ENCODE measurements around the gene GLIPR2.

GLIPR2 gene

GRCh38 chr9:36187414-36187813 is 50.9 kb downstream of the GLIPR2 start:
- TF ChIP-seq EZH2 (IDR thresholded peaks at IDR 0.05), result no peak
- TF ChIP-seq POLR2AphosphoS5 (IDR thresholded peaks at IDR 0.05; ENCODE audit: borderline replicate concordance, low read depth, low read length), result no peak
- no peak for TF ChIP-seq FOXP2 (optimal IDR thresholded peaks at IDR 0.05; ENCODE audit: control extremely low read depth, extremely low read length, insufficient read depth)
- no peak overlapping the region for H3K27ac ChIP-seq
- no peaks in the 10 kb centered on the region for H3K9me3 ChIP-seq (ENCODE audit: low read depth, low read length)
- H3K4me3 ChIP-seq, result no peak overlapping the region
- DNase-seq (ENCODE audit: low read depth, low spot score), result no peak
- H3K36me3 ChIP-seq (ENCODE audit: insufficient read depth, low read length), result no peaks in the 10 kb centered on the region; the same call in 1 of the 2 replicates
- H3K9ac ChIP-seq (ENCODE audit: insufficient read length), result no peak overlapping the region

GRCh38 chr9:36188212-36188611 is 51.7 kb downstream of the GLIPR2 start:
- TF ChIP-seq EZH2 (IDR thresholded peaks at IDR 0.05), result no peak
- Histone ChIP-seq H3K4me3 (no peak overlapping the region), H3K27ac (no peak overlapping the region), H3K9me3 (ENCODE audit: low read depth, low read length) (no peaks in the 10 kb centered on the region), H3K9ac (ENCODE audit: insufficient read length) (no peak overlapping the region), H3K36me3 (ENCODE audit: insufficient read depth, low read length) (no peaks in the 10 kb centered on the region; the same call in 1 of the 2 replicates)
- DNase-seq (ENCODE audit: low read depth, low spot score), result no peak

GRCh38 chr9:36189976-36190375 is 53.4 kb downstream of the GLIPR2 start:
- Histone ChIP-seq H3K27ac (no peak overlapping the region; the same call in 1 of the 2 replicates), H3K36me3 (ENCODE audit: insufficient read depth, low read length) (peaks cover 12% of the 10 kb centered on the region), H3K9me3 (ENCODE audit: low read depth, low read length) (no peaks in the 10 kb centered on the region), H3K9ac (ENCODE audit: insufficient read length) (peak overlapping the region; percentile 92), H3K4me3 (peak overlapping the region; percentile 98)
- DNase-seq (ENCODE audit: low read depth, low spot score), result no peak
- no peak for TF ChIP-seq EZH2 (IDR thresholded peaks at IDR 0.05)
- TF ChIP-seq POLR2AphosphoS5 (IDR thresholded peaks at IDR 0.05; ENCODE audit: borderline replicate concordance, low read depth, low read length), result no peak
- no peak for TF ChIP-seq FOXP2 (optimal IDR thresholded peaks at IDR 0.05; ENCODE audit: control extremely low read depth, extremely low read length, insufficient read depth)

- peak within 1 kb of the TSS; percentile 98 for H3K4me3 ChIP-seq
- DNase-seq (ENCODE audit: low read depth, low spot score), result peak; percentile 90
- peaks cover 16% of the 10 kb centered on the region for H3K36me3 ChIP-seq (ENCODE audit: insufficient read depth, low read length)
These were observed 54.1 kb downstream of the GLIPR2 start, which contains the start of gene CLTA for GRCh38 chr9:36190388-36191289. Gene CLTA, plus strand, starts transcription at chr9:36190921. Its CDS starts 136 bp downstream, at chr9:36191057.

GRCh38 chr9:36191290-36191645 is 54.7 kb downstream of the GLIPR2 start:
- no peak overlapping the region for H3K27ac ChIP-seq
- peaks cover 16% of the 10 kb centered on the region for H3K36me3 ChIP-seq (ENCODE audit: insufficient read depth, low read length)
- no peaks in the 10 kb centered on the region for H3K9me3 ChIP-seq (ENCODE audit: low read depth, low read length)
- H3K9ac ChIP-seq (ENCODE audit: insufficient read length), result peak overlapping the region; percentile 92
- no peak for DNase-seq (ENCODE audit: low read depth, low spot score)
- H3K4me3 ChIP-seq, result peak overlapping the region; percentile 98
- TF ChIP-seq FOXP2 (optimal IDR thresholded peaks at IDR 0.05; ENCODE audit: control extremely low read depth, extremely low read length, insufficient read depth) (no peak), POLR2AphosphoS5 (IDR thresholded peaks at IDR 0.05; ENCODE audit: borderline replicate concordance, low read depth, low read length) (no peak), EZH2 (IDR thresholded peaks at IDR 0.05) (no peak)

More at GRCh38 chr9:36190388-36191289, 54.1 kb downstream of the GLIPR2 start, which contains the start of gene CLTA:
- TF ChIP-seq FOXP2 (optimal IDR thresholded peaks at IDR 0.05; ENCODE audit: control extremely low read depth, extremely low read length, insufficient read depth), result no peak
- no peak for TF ChIP-seq EZH2 (IDR thresholded peaks at IDR 0.05)
- TF ChIP-seq POLR2AphosphoS5 (IDR thresholded peaks at IDR 0.05; ENCODE audit: borderline replicate concordance, low read depth, low read length), result peak; percentile 97
- H3K27ac ChIP-seq, result peak within 1 kb of the TSS; percentile 82; the same call in 1 of the 2 replicates
- peak within 1 kb of the TSS; percentile 92 for H3K9ac ChIP-seq (ENCODE audit: insufficient read length)
- H3K9me3 ChIP-seq (ENCODE audit: low read depth, low read length), result no peaks in the 10 kb centered on the region

GRCh38 chr9:36191686-36192085 is 55.2 kb downstream of the GLIPR2 start:
- Histone ChIP-seq H3K36me3 (ENCODE audit: insufficient read depth, low read length) (peaks cover 16% of the 10 kb centered on the region), H3K4me3 (peak overlapping the region; percentile 98), H3K9ac (ENCODE audit: insufficient read length) (peak overlapping the region; percentile 92), H3K9me3 (ENCODE audit: low read depth, low read length) (no peaks in the 10 kb centered on the region), H3K27ac (no peak overlapping the region)
- TF ChIP-seq POLR2AphosphoS5 (IDR thresholded peaks at IDR 0.05; ENCODE audit: borderline replicate concordance, low read depth, low read length) (no peak), EZH2 (IDR thresholded peaks at IDR 0.05) (no peak), FOXP2 (optimal IDR thresholded peaks at IDR 0.05; ENCODE audit: control extremely low read depth, extremely low read length, insufficient read depth) (no peak)
- DNase-seq (ENCODE audit: low read depth, low spot score), result no peak

GRCh38 chr9:36192196-36192595 is 55.7 kb downstream of the GLIPR2 start:
- H3K9ac ChIP-seq (ENCODE audit: insufficient read length), result peak overlapping the region; percentile 92
- H3K9me3 ChIP-seq (ENCODE audit: low read depth, low read length), result no peaks in the 10 kb centered on the region
- H3K4me3 ChIP-seq, result peak overlapping the region; percentile 98
- H3K36me3 ChIP-seq (ENCODE audit: insufficient read depth, low read length), result peaks cover 21% of the 10 kb centered on the region
- DNase-seq (ENCODE audit: low read depth, low spot score), result no peak
- no peak for TF ChIP-seq POLR2AphosphoS5 (IDR thresholded peaks at IDR 0.05; ENCODE audit: borderline replicate concordance, low read depth, low read length)
- no peak for TF ChIP-seq FOXP2 (optimal IDR thresholded peaks at IDR 0.05; ENCODE audit: control extremely low read depth, extremely low read length, insufficient read depth)
- TF ChIP-seq EZH2 (IDR thresholded peaks at IDR 0.05), result no peak
- no peak overlapping the region for H3K27ac ChIP-seq

GRCh38 chr9:36193023-36193422 is 56.5 kb downstream of the GLIPR2 start:
- no peaks in the 10 kb centered on the region for H3K9me3 ChIP-seq (ENCODE audit: low read depth, low read length)
- peaks cover 29% of the 10 kb centered on the region for H3K36me3 ChIP-seq (ENCODE audit: insufficient read depth, low read length)
- H3K9ac ChIP-seq (ENCODE audit: insufficient read length), result peak overlapping the region; percentile 92
- TF ChIP-seq EZH2 (IDR thresholded peaks at IDR 0.05), result no peak
- no peak for TF ChIP-seq FOXP2 (optimal IDR thresholded peaks at IDR 0.05; ENCODE audit: control extremely low read depth, extremely low read length, insufficient read depth)
- TF ChIP-seq POLR2AphosphoS5 (IDR thresholded peaks at IDR 0.05; ENCODE audit: borderline replicate concordance, low read depth, low read length), result no peak
- no peak for DNase-seq (ENCODE audit: low read depth, low spot score)
- H3K4me3 ChIP-seq, result peak overlapping the region; percentile 98
- H3K27ac ChIP-seq, result no peak overlapping the region
